ENCODE data around the gene IZUMO4.
"Not testable (repeated sequence)": the region's sequence is repeated elsewhere in the genome, so short reads cannot be mapped to it uniquely, and the experiment has no call there.

IZUMO4 gene

DNA sequence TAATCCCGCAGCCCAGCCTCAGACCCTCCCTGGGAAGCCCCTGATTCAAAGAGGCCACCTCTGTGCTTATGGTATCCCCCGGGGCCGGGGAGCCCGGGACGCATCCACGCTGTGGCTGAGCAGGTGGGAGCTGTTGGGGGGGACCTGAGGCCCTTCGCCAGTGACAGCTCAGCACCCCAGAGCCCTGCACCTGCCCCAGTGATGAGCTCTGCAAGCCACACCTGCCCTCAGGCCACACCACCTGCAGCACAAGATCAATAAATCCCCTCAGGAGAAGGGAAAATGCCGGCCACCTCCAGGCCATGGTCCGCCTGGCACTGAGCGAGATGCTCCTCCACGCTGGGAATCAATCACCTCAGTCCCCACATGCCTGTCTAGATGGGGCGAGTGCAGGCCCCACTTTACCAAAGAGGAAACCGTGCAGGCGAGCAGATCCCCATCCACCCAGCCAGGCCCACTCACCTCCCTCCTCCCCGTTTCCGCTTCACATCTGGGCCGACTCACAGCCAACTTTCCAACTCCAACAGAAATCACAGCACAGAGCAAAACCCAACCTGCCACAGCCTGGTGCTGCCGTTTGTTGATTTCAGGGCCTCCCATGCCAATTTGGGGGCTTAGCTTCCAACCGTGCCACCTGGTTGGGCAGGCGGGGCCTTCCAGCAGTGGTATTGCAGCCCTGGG is 13.4 kb upstream of the IZUMO4 start:
- DNase-seq (ENCODE audit: low read depth) = no peak
- peak overlapping the region; percentile 61 for H3K4me3 ChIP-seq (ENCODE audit: low read depth, low read length)
- TF ChIP-seq, protein P1, sequence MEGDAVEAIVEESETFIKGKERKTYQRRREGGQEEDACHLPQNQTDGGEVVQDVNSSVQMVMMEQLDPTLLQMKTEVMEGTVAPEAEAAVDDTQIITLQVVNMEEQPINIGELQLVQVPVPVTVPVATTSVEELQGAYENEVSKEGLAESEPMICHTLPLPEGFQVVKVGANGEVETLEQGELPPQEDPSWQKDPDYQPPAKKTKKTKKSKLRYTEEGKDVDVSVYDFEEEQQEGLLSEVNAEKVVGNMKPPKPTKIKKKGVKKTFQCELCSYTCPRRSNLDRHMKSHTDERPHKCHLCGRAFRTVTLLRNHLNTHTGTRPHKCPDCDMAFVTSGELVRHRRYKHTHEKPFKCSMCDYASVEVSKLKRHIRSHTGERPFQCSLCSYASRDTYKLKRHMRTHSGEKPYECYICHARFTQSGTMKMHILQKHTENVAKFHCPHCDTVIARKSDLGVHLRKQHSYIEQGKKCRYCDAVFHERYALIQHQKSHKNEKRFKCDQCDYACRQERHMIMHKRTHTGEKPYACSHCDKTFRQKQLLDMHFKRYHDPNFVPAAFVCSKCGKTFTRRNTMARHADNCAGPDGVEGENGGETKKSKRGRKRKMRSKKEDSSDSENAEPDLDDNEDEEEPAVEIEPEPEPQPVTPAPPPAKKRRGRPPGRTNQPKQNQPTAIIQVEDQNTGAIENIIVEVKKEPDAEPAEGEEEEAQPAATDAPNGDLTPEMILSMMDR (IDR thresholded peaks at IDR 0.05; ENCODE audit: low read depth, low read length, missing control alignments) = no peak

DNA sequence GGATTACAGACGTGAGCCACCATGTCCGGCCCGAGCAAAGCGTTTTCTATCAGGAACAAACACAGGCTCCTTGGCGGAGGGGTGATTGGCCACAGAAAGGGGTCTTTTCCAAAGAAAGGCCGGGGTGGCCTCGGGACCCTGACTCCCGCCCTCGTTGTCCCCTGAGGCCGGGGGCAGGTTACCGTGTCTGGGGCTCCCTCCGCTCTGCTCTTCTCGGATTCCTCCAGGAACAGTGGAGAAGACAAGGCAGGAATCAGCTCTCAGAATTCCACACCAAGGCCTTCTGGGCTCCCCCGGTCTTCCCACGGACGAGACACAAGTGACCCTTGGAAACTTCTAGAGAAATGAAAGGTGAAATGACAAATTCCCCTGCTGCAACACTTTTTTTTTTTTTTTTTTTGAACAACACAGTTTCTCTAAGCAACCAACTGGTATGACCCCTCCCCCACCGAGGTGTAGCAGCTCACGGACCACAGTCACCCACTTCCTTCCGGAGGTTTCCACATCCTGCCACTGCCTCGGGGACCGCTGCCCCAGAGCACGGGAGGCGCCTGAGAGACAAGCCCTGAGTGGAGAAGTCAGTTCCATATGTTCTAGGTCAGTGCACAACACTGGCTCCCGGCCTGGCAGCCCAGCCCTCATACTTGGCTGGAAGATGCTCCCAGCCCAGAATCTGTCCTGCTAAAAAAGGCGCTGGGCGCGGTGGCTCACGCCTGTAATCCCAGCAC is 11.6 kb upstream of the IZUMO4 start:
- TF ChIP-seq, protein P1 (IDR thresholded peaks at IDR 0.05; ENCODE audit: low read depth, low read length, missing control alignments) = no peak
- peak; percentile 97 for DNase-seq (ENCODE audit: low read depth)
- peak overlapping the region; percentile 61 for H3K4me3 ChIP-seq (ENCODE audit: low read depth, low read length)

DNA sequence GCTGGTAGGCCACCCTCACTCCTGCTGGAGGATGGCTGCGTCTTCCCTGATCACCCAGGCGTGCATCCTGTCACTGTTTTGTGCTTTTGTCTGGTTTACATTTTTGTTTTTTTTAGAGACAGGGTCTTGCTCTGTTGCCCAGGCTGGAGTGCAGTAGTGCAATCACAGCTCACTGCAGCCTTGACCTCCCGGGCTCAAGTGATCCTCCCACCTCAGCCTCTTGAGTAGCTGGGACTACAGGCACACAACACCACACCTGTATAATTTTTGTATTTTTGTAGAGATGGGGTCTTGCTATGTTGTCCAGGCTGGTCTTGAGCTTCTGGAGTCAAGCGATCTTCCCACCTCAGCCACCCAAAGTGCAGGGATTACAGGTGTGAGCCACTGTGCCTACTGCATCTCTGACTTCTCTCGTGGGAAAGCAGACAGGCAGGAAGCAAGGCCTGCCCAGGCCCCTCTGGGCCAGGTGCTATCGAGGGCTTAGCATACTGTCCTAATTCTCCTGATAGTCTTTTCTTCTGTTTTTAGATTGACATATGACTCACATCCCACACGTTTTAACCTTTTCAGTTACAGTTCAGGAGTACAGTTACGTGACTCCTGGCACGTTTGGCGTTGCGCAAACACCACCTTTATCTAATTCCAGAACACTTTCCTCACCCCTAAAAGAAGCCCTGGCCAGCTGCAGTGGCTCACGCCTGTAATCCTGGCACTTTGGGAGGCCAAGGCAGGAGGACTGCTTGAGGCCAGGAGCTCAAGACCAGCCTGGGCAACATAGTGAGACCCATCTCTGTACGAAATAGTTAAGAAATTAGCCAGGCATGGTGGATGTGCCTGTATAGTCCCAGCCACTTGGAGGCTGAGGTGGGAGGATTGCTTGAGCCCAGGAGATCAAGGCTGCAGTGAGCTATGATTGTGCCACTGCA is 9.8 kb upstream of the IZUMO4 start:
- peak overlapping the region; percentile 1; the same call in 1 of the 2 replicates for H3K4me3 ChIP-seq (ENCODE audit: low read depth, low read length)
- DNase-seq (ENCODE audit: low read depth) = not testable (repeated sequence)

DNA sequence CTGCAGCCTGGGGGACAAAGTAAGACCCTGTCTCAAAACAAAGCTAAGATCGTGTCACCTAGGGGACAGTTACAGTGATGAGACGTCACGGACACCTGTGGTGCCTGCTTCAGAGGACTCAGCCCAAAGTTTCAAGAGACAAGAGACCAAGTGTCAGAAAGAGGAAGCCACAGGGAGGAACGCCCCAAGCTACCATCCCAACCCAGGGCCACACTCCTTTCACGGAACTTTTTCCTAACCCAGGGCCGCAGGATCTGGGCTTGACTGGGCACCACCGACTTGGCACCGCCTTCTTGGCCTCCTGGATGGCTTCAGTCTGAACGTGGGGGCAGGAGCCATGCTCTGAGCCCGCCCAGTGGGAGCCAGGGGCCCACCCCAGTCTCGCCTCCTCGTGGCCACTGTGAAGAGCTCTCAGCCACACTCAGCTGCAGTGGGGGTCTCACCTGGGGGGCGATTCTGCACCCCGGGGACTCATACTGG is 9.1 kb upstream of the IZUMO4 start:
- DNase-seq (ENCODE audit: low read depth) = no peak
- H3K4me3 ChIP-seq (ENCODE audit: low read depth, low read length) = no peak overlapping the region; the same call in none of the 2 replicates
- TF ChIP-seq, protein P1 (IDR thresholded peaks at IDR 0.05; ENCODE audit: low read depth, low read length, missing control alignments) = peak; percentile 45

DNA sequence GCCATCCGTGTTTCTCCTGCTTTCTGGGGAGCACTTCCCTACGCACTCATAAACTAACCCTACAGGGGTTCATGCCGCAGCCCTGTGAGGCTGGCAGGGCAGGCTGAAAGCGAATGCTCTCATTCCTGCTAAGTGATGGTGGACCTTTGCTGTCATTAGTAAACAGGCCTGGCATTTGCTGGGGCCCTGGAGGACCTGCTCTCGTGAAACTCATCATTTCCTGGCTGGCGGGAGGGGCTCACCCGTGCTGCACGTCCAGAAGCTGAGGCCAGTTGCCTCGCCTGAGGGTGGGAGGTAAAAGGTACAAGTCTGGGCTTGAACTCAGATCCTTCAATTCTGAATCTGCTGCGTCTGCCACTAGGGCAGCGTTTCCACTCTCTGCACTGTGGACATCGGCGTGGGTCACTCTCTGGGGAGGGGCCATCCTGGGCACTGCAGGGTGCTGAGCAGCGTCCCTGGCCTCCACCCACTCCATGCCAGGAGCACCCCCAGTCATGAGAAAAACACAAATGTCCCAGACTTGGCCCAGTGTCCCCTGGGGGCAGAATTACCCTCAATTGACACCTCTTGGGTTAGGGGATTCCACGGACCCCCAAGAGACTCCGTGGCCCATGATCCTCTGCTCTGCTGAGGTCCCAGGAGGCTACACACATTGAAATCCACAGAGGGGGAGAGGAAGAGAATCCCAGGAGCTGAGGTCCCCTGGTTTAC is 7.6 kb upstream of the IZUMO4 start:
- TF ChIP-seq, protein P1 (IDR thresholded peaks at IDR 0.05; ENCODE audit: low read depth, low read length, missing control alignments) = peak; percentile 23
- DNase-seq (ENCODE audit: low read depth) = no peak
- no peak overlapping the region; the same call in 1 of the 2 replicates for H3K4me3 ChIP-seq (ENCODE audit: low read depth, low read length)

DNA sequence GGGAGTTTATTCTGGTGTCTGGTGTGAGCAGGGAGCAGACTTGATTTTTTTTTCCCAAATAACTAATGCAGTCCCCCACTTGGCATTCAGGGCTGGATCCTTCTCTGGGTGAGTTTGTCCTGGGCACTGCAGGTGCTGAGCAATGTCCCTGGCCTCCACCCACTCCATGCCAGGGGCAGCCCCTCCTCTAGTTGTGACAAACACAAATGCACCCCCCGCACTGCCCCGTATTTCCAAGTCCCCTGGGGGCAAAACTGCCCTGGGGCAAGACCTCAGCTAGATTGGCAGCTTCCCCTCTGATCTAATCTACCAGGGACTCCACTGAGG is 7.0 kb upstream of the IZUMO4 start:
- TF ChIP-seq, protein P1 (IDR thresholded peaks at IDR 0.05; ENCODE audit: low read depth, low read length, missing control alignments) = no peak
- peak overlapping the region; percentile 43; the same call in 1 of the 2 replicates for H3K4me3 ChIP-seq (ENCODE audit: low read depth, low read length)

DNA sequence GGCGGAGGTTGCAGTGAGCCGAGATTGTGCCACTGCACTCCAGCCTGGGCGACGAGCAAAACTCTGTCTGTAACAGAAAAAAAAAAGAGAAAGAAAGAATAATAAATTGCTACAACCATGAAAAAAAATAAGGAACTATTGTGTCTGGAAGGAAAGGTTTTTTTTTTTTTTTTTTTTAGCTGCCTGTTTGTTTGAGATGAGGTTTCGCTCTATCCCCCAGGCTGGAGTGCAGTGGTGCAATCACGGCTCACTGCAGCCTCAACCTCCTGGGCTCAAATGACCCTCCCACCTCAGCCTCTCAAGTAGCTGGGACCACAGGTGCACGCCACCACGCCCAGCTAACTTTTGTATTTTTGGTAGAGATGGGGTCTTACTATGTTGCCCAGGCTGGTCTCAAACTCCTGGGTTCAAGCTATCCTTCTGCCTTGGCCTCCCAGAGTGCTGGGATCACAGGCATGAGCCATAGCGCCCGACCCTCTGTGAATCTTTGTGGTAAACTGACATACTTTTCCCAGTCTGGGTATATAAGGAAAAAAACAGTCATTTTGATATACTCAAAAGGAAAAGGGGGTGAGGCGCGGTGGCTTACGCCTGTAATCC is 4.7 kb upstream of the IZUMO4 start:
- peak overlapping the region; percentile 89; the same call in 1 of the 2 replicates for H3K4me3 ChIP-seq (ENCODE audit: low read depth, low read length)
- DNase-seq (ENCODE audit: low read depth) = not testable (repeated sequence)

More for the DNA sequence above, 7.0 kb upstream of the IZUMO4 start:
- no peak for DNase-seq (ENCODE audit: low read depth)
